HG03432 (cell line): ENCODE measurements around the gene USP7.
A peak's percentile ranks its signal among the peaks of the same experiment; 100 is the strongest.
"Not testable (repeated sequence)": the region's sequence is repeated elsewhere in the genome, so short reads cannot be mapped to it uniquely, and the experiment has no call there.

Experiments used
- ATAC-seq: cut with Tn5 transposase; IDR thresholded peaks from one replicate; pipeline ENCODE4 v1.9.1; 2021; ENCODE audit warnings: mild to moderate bottlenecking, moderate library complexity; ENCODE audit not compliant: unreplicated experiment

USP7 gene

DNA sequence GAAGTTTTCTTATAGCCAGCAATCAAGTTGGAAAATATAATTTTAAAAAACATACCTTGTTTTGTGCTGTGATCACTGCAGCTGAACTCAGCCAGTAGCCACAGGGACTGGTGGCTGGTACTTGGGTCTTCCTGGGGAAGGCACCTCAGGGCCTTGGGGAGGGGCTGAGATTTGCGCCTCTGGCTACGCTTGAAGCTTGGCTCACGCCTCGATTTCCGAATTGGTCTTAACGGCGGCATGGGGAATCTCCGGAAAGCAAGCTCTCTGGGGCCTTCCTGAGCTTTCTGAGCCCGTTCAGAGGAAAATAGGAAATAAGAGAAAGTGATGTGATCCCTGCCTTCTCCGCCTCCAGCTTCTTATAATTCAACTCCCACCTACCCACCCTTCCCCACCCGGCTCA, 11.3 kb upstream of the USP7 start:
- no peak for ATAC-seq

DNA sequence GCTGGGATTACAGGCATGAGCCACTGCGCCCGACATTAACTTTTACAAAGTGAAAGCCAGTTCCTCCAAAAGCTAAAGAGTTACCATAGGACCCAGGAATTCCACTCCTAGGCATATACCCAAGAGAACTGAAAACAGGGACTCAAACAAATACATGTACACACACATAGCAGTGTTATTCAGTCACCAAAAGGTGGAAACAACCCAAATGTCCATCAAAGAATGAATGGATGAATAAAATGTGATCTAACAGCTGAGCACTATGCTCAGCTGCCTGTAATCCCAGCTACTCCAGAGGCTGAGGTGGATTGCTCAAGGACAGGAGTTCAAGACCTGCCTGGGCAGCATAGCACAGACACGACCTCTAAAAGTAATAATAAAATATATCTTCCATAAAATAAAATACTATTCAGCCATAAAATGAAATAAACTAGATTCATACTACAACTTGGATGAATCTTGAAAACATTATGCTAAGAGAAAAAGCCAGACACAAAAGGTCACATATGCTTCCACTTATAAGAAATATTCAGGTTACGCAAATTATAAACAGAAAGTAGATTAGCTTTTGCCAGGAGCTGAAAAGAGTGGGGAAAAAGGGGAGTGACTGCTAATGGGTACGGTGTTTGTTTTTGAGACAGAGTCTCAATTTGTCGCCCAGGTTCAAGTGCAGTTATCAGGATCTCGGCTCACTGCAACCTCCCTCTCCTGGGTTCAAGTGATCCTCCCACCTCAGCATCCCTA, 9.3 kb upstream of the USP7 start:
- no peak for ATAC-seq

GRCh38 chr16:8971416-8971815, 7.7 kb upstream of the USP7 start:
- no peak for ATAC-seq

DNA sequence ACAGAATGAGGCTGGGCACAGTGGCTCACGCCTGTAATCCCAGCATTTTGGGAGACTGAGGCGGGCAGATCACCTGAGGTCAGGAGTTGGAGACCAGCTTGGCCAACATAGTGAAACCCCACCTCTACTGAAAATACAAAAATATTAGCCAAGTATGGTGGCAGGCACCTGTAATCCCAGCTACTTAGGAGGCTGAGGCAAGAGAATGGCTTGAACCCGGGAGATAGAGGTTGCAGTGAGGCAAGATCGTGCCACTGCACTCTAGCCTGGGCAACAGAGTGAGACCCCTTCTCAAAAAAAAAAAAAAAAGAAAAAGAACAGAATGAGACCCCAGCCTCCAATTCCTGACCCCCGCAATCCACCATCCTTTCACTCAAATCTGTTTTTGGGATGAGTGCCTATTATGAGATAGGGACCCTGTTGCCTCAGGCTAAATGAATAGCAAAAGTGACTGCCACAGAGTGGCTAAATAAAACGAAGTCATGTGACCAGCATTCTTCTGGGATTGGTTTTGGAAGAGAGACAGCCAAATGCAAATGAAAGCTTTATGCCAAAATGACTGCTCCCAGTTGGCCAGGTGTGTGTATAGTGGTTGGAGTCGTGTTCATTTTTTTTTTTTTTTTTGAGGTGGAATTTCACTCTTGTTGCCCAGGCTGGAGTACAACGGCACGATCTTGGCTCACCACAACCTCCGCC, 5.6 kb upstream of the USP7 start:
- not testable (repeated sequence) for ATAC-seq

DNA sequence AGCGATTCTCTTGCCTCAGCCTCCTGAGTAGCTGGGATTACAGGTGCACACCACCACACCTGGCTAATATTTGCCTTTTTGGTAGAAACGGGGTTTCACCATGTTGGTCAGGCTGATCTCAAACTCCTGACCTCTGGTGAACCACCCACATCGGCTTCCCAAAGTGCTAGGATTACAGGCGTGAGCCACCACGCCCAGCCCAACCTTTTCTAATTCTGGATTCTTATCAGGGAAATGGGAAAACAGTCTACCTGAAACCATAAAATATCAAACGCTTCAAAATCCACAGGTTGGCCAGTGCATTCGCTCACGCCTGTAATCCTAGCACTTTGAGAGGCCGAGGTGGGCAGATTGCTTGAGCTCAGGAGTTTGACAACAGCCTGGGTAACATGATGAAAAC, 4.3 kb upstream of the USP7 start:
- not testable (repeated sequence) for ATAC-seq

GRCh38 chr16:8967132-8967821, 3.6 kb upstream of the USP7 start:
- ATAC-seq: no peak

- no peak for ATAC-seq
These were observed 3.1 kb upstream of the USP7 start for GRCh38 chr16:8966817-8967131.

DNA sequence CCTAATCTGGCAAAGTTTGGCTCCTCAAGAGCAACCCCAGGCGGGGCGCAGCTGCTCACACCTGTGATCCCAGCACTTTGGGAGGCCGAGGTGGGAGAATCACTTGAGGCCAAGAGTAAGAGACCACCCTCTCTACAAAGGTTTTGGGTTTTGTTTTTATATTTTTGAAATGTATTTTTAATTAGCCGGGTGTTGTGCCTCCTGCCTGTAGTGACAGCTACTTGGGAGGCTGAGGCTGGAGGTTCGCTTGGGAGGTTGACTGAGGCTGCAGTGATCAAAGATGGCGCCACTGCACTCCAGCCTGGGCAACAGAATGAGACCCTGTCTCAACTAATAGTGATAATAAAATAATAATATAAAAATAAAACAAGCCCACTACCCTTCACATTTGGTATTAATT, 756 bp upstream of the USP7 start:
- no peak for ATAC-seq

DNA sequence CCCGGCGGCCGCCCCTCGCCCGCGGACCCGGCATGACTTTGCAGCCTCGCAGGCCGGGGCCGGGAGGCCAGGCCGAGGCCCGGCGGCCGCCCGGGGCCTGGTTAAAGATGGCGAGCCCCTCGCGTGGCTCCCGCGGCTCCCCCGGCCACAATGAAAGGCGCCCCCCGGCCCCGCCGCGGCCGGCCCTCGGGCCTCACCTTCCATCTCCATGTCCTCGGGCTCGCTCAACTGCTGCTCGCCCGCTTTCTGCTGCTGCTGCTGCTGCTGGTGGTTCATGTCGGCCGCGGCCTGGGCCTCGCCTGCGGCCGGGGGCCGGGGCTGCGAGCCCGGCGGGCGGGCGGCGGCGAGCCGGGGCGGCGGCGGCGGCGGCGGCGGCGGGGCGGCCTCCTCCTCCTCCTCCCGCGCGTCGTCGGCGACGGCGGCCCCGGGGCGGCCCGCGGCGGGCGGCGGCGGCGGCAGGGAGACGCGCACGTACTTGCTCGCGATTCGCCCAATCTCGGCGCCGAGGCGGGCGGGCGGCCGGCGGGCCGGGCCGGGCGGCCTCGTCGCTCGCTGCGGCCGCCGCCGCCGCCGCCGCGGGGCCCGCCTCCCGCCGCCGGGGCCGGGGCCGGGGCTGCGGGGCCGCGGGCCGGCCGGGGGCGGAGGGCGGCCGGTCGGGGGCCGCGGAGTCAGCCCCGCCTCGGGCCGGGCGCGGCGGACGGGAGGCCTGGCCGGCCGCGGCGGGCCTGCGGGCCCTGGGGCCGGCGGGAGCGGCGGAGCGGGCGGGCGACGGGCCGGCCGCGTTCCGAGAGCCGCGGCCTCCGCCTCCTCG, 491 bp downstream of the USP7 start:
- ATAC-seq: peak; percentile 1

DNA sequence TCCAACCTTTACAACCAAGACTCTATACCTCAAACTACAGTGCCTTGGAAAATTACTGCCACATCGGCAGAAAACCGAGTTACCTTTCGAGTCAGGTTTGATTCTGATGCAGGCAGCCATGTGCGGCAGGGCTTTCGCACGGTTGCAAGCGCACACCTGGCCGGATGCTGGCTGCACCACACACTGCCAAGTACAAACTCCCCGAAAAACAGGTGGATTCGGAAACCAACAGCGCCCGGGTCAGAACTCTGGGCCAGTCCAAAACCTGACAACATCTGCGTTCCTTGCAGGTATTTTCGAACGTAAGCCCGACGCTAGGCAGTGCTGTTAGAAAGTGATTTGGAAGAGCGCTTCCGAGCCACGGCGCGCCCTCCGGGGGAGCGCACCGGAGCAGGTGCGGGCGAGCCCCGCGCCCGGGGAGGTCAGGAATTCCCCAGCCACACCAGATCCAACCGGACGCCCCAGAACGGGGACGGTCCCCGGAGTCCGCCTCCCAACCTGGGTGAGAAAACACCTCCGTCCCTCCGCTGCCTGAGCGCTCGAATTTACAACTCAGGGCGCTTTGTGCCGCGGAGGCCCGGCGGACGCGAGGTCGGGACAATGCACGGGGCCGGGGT, 1.2 kb downstream of the USP7 start:
- ATAC-seq: peak; percentile 22

DNA sequence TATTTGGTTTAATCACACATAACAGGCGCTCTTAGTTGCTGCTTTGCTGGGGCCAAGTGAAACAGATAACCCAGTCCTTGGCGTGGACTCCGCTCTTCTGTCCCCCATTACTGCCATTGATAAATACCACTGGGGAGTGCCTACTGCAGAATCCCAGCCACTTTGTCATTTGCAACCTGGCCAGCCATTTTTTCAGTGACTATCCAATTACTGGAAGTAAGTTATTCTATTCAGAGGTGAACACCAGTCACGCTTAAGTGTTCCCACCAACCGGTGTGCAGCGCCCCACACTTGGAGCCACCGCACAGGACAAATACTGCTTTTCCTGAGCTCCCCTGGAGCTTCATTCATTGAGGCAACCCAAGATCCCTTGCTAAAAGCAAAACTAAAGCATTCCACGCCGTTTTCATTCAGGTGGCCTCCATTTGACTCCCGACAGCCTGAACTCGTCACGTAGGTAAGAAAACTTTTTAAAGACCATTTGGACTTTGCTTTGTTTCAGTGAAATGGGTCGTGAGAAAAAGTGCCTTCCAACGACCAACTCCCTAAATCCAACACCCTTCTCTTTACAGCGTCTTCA, 1.8 kb downstream of the USP7 start:
- no peak for ATAC-seq

DNA sequence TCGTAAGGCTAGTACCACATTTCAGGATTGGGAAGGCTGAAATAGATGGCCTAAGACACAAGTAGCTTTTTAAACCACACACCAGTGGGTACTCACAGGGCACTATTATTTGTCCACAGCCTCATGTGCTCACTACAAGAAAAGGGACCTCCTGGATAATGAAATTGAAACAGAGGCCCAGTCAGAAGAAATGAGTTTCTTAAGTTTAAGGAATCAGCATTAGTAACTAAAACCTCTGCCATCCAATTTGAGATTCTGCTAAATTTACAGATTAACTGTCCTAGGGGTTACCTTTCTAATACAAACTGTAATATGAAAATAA, 3.0 kb downstream of the USP7 start:
- ATAC-seq: no peak

- ATAC-seq: no peak
These were observed 3.6 kb downstream of the USP7 start for GRCh38 chr16:8959921-8960787.

- ATAC-seq: no peak
These were observed 5.2 kb downstream of the USP7 start for GRCh38 chr16:8958344-8959167.

- no peak for ATAC-seq
These were observed 6.1 kb downstream of the USP7 start for GRCh38 chr16:8957509-8958157.

- ATAC-seq: no peak
These were observed 6.7 kb downstream of the USP7 start for GRCh38 chr16:8957063-8957397.

- no peak for ATAC-seq
These were observed 7.2 kb downstream of the USP7 start for GRCh38 chr16:8956265-8957062.

DNA sequence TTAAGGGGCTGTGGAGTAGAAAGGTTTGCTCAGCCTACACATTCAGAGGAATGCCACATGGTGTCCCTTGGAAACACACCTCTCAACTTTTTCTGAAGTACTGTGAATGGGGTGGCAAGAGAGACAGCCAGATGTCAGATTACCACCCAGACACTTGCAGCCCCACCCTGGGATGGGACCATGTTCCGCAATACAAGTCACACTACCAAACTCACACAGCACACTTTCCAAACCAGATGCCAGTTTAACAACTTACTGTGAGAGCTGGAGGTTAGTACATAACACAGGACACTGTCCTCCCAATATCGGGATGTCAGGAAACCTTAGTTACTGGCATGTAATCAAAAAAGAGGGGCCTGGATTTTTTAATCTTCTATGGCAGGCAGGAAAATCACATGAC, 7.9 kb downstream of the USP7 start:
- no peak for ATAC-seq
